WI38 (cell line): ENCODE results near the gene EDEM1.

Experiments
- H3K4me3 ChIP-seq: 2 replicates; pipeline ENCODE4 v1.5.1; 2011; ENCODE audit warnings: low read depth, mild to moderate bottlenecking, control low read depth, low read length
- CTCF ChIP-seq: IDR thresholded peaks from 2 replicates; pipeline ENCODE4 v1.5.1; 2012; ENCODE audit warnings: low read depth, mild to moderate bottlenecking, control low read depth, low read length

Gene EDEM1

GRCh38 chr3:5262507-5262906, 75.0 kb downstream of the EDEM1 start:
- TF ChIP-seq CTCF: no peak

GRCh38 chr3:5264093-5264600, 76.6 kb downstream of the EDEM1 start:
- no peak for TF ChIP-seq CTCF
- no peak overlapping the region for H3K4me3 ChIP-seq

More at GRCh38 chr3:5262507-5262906, 75.0 kb downstream of the EDEM1 start:
- no peak overlapping the region for H3K4me3 ChIP-seq

- H3K4me3 ChIP-seq: no peak overlapping the region
- no peak for TF ChIP-seq CTCF
These were observed 77.6 kb downstream of the EDEM1 start for GRCh38 chr3:5264896-5265770.

GRCh38 chr3:5267252-5267651, 79.7 kb downstream of the EDEM1 start:
- H3K4me3 ChIP-seq: no peak overlapping the region
- TF ChIP-seq CTCF: no peak

- H3K4me3 ChIP-seq: no peak overlapping the region
- TF ChIP-seq CTCF: no peak
These were observed 80.4 kb downstream of the EDEM1 start for GRCh38 chr3:5267889-5268288.
